GM18498 (cell line): Measurements from ENCODE around the gene CFAP57.

Source experiments
- ATAC-seq: cut with Tn5 transposase; IDR thresholded peaks from one replicate; pipeline ENCODE4 v1.9.1; 2021; ENCODE audit warnings: mild to moderate bottlenecking, moderate library complexity; ENCODE audit not compliant: unreplicated experiment

The CFAP57 gene

DNA sequence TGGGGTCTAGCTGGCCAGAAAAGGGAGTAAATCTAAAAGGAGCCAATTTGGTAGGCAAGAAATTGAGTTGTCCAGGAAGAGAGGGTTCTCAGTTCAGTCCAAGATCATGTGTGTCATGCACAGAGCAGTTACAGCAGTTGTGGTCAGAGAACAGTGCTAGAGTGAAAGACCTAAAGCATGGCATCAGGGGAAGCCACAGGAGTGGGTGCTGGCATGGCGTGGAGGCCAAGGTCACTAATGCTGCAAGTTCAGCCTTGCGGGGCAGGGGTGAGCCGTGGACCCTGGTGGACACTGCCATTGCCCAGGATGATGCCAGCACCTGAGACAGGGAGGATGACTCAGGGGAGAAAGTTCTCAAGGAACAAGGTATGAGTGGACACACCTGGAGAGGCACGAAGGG lies 81.0 kb downstream of the CFAP57 start:
- ATAC-seq = no peak

DNA sequence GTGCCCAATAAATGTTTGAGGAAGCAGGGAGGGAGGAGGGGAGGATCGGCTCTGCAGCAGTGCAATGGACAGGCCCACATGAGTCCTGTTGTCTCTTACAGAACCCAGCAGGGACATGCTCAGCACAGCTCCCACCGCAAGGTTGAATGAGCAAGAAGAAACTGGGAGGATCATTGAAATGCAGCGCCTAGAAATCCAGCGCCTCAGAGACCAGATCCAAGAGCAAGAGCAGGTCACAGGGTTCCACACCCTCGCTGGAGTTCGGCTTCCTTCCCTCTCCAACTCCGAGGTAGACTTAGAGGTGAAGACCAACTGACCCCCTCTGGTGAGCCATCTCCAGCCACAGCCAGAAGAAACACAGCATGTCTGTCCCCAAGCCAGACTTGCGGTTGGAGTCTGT lies 81.7 kb downstream of the CFAP57 start:
- no peak for ATAC-seq

GRCh38 chr1:43255438-43256210 lies 83.5 kb downstream of the CFAP57 start:
- ATAC-seq = no peak

DNA sequence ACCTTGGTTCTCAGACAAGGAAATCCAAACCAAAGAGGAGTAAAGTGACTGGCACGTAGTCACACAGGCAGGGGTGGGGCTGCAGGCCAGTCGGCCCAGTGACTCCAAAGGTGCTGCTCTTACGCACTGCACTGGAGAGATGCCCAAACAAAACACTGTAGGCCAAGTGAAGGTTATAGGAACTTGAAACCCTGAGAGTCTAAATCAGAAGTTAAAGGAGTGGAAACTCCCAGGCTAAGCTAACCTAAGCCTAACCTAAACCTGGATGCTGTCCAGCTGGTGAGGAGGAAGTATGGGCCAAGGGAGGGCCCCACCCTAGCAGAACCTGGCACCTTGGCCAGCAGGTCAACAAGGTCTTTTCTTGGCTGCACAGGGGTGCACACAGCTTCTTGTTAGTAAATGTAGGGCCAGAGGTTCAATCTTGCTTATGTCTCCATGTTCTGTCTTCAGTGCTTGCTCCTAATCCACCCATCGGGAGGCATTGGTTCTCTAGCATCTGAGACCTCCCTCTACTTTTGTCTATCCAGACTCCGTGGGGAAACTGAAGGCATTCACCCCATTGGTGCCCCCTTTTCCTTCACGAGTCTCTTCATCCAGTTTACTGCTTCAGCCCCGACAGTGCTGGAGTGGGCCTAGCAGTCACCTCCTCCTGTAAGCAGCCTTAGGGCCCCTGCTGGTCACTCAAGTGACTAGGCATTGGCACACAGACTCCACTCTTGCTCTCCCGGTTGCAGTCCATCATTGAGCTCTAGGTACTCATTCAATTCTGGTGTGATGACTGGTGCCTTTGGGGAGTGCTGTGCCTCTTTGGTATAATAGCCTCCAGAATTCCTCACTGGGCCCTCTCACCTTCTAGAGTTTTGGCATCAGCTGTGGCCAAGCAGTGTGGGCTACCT lies 84.8 kb downstream of the CFAP57 start:
- no peak for ATAC-seq

GRCh38 chr1:43258370-43258769 lies 86.2 kb downstream of the CFAP57 start:
- ATAC-seq = no peak

DNA sequence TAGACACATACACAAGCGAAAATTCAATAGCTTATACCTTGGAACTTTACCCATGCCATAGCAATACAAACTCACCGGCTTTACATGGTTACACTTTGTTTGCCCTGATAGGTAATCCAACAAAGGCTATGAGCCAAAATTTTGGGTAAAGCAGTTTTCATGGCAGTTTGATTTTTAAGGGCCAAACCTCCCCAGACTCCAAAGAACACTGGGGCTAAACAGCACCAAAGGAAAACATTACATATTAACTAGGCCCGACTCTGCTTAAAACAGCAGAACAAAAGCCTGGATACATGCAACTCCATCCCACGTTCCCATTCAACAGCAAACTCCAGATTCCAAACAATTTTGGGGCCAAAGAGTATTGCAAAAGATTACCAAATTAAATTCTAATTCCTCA lies 93.3 kb downstream of the CFAP57 start:
- no peak for ATAC-seq

DNA sequence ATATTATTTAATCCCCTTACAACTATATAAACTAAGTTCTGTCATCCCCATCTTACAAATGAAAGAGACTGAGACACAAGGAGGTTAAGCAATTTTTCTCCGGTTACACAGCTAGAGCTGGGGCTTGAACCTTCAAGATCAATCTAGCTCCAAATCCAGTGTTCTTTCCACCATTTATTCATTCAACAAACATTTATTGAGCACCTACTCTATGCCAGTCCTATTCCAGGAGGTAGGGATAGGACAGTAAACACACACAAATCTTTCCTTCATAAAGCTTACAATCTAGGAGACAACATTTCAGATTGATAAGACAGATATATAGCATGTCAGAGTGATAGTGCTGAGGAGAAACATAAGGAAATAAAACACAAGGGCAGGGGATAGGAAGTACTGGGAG lies 94.8 kb downstream of the CFAP57 start:
- ATAC-seq = no peak

DNA sequence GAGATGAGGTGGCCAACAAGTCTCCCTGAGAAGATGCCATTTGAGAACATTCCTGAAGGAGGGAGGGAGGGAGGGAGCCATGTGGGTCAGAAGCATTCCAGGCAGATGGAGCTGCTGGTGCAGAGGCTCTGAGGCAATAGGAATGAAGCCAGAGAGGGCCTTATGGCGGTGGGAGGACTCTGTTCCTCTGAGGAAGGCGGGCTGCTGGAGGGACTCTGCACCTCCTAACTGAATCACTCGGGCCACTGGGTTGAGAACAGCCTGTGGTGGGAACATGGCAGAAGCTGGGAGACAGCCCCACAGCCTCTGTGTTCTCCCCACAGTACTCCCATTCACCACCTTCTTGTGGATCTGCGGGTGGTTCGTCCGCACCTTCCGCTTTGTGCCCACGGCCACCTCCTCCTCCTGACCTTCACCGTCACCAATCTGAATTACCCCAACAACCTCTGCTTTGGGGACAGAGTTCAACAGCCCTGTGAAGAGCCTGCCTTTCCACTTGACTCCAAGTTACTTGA lies 95.2 kb downstream of the CFAP57 start:
- ATAC-seq = no peak

DNA sequence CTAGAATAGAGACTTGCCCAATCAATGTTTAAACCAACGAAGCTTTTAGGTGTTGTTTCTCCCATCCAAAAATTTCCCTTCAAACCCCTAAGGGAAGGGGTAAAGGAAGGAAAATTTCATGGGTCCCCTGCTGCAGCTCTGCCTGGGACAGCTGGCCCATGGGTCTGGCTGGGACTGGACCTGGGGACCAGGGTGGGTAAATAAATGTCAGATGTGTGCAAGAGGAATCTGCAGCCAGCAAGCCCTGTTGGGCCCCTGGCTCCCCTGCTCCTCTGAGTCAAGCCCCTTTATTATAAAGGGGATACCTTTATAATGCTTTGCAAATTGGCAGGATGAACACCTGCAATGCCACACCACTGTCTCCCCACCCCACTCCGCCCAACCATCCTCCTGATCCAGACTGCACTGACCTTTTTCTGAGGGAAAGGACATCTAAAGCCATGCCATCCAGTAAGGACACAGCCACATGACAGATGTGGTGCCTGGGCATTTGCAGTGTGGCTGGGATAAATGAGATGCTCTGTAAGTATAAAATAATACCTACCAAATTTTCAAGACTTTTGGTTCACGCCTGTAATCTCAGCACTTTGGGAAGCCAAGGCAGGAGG lies 95.8 kb downstream of the CFAP57 start:
- ATAC-seq = no peak

GRCh38 chr1:43269627-43270375 lies 97.7 kb downstream of the CFAP57 start, which contains the start of gene TMEM125:
TSS of gene TMEM125 (plus strand) at chr1:43269983. CDS start at chr1:43272723, 2,740 bp downstream.
- ATAC-seq = no peak

- ATAC-seq = no peak
Observed at GRCh38 chr1:43270421-43271095, 98.4 kb downstream of the CFAP57 start.

DNA sequence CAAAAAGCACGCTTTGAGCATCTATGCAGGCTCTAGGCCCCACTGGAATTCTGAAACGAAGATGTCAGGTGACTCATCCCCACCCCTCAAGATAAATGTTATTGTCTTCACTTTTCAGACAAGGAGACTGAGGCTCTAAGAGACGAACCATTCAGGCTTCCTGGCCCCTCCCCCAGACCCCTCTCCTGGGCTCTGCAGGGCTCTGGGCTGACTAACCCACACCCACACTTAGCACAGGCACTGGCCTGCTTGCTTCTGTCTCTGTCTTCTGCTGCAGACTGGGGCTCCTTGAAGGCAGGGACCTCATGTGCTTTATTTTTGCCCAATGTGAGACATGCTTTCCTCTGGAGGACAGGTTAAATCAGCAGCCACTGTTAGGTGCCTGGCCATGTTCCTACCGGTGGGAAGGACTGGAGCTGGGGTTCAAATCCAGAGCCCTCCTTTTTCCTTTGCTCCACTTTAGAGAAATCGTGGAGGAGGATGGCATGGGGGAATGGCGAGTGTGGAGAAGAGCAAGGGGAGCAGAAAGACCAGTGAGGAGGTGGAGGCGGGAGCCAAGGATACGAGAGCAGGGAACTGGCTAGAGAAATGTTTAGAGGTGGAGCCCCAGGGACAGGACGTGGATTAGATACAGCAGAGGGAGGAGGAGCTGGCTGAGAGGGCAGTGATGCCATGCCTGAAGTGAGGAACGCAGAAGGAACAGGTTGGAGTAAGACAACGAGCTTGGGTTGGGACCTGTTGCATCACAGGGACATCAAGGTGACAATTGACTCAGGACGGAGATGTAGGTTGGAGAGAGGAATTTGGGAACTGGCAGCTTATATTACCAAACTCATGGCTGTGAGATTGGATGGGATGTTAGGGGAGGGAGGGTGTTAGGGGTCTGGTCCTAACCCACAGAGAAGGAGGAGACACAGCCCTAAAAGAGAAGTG lies 99.3 kb downstream of the CFAP57 start:
- no peak for ATAC-seq

DNA sequence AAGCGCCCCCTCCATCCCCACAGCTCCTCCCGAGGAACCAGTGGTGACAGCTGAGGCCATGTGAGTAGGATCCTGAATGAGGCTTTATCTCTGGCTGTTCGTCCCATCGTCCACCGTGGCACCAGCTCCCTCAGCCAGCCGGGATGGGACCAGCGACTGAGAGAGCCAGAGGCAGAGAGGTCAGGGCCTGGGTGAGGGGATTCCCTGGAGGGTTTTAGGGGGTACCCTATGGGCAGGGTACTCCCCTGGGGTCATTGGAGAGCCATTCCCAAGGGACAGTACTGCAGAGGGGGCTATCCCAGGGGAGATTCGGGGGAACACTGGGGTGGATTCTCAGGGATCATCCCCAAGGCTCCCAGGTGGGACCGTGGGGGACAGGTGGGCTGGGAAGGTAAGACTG lies 100.0 kb downstream of the CFAP57 start:
- no peak for ATAC-seq

DNA sequence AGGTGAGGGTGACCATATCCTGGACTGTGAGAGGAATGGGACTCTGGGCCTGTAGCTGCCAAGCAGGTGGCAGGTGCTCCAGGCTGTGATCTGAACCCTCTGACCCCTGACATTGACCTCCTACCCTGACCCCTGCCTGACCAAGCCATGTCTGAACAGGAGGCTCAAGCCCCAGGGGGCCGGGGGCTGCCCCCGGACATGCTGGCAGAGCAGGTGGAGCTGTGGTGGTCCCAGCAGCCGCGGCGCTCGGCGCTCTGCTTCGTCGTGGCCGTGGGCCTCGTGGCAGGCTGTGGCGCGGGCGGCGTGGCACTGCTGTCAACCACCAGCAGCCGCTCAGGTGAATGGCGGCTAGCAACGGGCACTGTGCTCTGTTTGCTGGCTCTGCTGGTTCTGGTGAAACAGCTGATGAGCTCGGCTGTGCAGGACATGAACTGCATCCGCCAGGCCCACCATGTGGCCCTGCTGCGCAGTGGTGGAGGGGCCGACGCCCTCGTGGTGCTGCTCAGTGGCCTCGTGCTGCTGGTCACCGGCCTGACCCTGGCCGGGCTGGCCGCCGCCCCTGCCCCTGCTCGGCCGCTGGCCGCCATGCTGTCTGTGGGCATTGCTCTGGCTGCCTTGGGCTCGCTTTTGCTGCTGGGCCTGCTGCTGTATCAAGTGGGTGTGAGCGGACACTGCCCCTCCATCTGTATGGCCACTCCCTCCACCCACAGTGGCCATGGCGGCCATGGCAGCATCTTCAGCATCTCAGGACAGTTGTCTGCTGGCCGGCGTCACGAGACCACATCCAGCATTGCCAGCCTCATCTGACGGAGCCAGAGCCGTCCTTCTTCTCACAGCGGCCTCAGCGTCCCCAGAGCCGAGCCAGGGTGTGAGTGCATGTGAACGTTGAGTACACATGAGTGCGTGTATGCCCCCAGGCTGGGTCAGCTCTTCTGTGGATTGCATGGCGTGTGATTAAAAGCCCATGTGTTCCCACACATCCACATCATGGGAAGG lies 100.7 kb downstream of the CFAP57 start:
- ATAC-seq = no peak

DNA sequence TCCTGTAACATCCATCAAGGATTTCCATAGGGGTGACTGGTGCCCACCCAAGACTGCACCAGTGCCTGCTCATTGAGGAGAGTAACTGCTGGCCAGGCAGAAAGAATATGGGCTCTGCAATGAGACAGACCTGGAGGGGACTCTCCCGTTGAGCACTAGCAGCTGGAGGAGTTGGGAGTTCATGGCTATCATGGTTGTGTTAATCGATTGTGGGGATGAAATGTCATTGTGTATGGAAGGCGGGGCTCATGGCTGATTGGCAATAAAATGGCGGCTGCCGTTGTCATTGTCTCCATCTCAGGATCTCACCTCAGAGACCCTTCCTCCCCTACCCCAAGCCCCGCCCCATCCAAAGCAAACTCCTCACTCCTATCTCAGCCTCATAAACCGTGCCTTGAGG lies 101.6 kb downstream of the CFAP57 start:
- ATAC-seq = no peak

DNA sequence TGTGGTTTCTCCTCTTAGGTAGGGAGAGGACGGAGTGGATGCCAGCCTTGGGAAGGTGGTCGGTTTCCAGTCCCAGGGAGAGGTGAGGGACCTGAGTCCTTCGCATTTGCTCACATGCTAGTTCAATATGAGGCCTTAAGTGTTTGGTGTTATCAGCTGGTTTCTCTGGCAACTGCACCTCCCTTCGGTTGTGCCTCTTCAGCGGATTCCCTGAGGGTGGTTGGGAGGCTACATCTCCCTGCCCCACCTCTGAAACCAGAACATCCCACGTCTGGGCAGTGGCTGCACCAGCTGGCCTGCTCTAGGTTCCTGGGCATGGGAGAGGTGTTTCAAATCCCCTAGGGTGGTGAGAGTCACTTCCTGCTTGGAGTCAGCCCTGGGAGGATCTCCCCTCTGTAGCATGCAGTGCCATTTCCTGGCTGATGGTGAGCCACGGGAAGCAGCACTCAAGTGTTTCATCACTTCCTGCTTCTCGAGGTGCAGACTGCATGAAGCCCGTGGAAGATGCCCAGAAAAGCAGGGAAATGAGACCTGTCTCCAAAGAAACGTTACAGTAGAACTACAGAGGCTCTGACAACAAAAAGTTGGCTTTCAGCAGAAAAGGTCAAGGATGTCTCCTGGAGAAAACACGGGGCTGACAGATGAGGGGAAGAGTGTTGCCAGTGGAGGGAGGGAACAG lies 102.1 kb downstream of the CFAP57 start:
- no peak for ATAC-seq

DNA sequence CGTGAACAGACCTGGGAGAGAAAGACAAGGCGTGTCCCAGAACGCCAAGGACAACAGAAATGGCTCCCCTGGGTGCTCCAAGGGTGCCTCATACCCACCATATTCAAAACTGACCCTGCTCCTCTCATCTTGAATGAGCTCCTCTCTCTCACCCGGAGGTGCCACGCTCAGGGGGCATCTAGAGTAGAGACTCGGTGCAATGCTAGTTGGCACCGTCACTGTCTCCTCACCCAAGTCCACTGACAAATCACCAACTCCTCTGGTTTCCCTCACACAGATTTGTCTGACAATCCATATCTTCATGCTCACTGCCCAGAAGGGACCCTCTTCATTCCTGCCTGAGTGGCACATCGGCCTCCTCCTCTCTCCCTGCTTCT lies 102.7 kb downstream of the CFAP57 start:
- ATAC-seq = no peak
